Neural cell (in vitro differentiated cells): ENCODE results near the gene NSDHL. TPM values are rescaled to one million over a fixed set of nuclear protein-coding genes. Genes with fewer than 3 reads are reported as not detected.

Source experiments
- H2AFZ ChIP-seq: fragments of 200-600, 300-800 bp; sonication (generic), shearing (Covaris generic); 2 replicates; pipeline ENCODE4 v1.6.0; 2014; ENCODE audit warnings: low read depth, mild to moderate bottlenecking, antibody characterized with exemption, low read length, moderate library complexity
- H3F3A ChIP-seq: fragments of 200-600 bp; shearing (Covaris generic); 2 replicates; pipeline ENCODE4 v1.6.1; 2016; ENCODE audit warnings: mild to moderate bottlenecking, moderate library complexity, mixed read lengths, antibody characterized with exemption, low read length; ENCODE audit not compliant: insufficient read depth, poor library complexity, severe bottlenecking
- H3K27ac ChIP-seq: fragments of 200-600, 300-800 bp; sonication (generic), shearing (Covaris generic); 2 replicates; pipeline ENCODE4 v1.5.1; 2014; ENCODE audit warnings: mild to moderate bottlenecking, low read length, moderate library complexity
- H3K27me3 ChIP-seq: fragments of 300-800, 200-600 bp; sonication (generic), shearing (Covaris generic); 2 replicates; pipeline ENCODE4 v1.6.0; 2014; ENCODE audit warnings: mild to moderate bottlenecking, low read depth, low read length, moderate library complexity; ENCODE audit not compliant: insufficient read depth
- H3K36me3 ChIP-seq: fragments of 300-800, 200-600 bp; sonication (generic), shearing (Covaris generic); 2 replicates; pipeline ENCODE4 v1.5.1; 2014; ENCODE audit warnings: mild to moderate bottlenecking, antibody characterized with exemption, low read length, moderate library complexity; ENCODE audit not compliant: insufficient read depth
- H3K4me2 ChIP-seq: fragments of 300-800, 200-600 bp; sonication (generic), shearing (Covaris generic); 2 replicates; pipeline ENCODE4 v1.6.0; 2014; ENCODE audit warnings: mild to moderate bottlenecking, low read length
- H3K4me3 ChIP-seq: fragments of 300-800, 200-600 bp; sonication (generic), shearing (Covaris generic); 2 replicates; pipeline ENCODE4 v1.5.1; 2014; ENCODE audit warnings: mild to moderate bottlenecking, low read length, moderate library complexity
- H3K79me2 ChIP-seq: fragments of 200-600 bp; shearing (Covaris generic); replicated peaks from 2 replicates; pipeline ENCODE4 v1.6.0; 2014; ENCODE audit warnings: mild to moderate bottlenecking, low read length, moderate library complexity; ENCODE audit not compliant: insufficient read depth
- H3K9ac ChIP-seq: fragments of 300-800, 200-600 bp; sonication (generic), shearing (Covaris generic); 2 replicates; pipeline ENCODE4 v1.6.1; 2016; ENCODE audit warnings: mild to moderate bottlenecking, low read length, mixed read lengths
- H3K9me2 ChIP-seq: fragments of 200-600 bp; shearing (Covaris generic); 2 replicates; pipeline ENCODE4 v1.6.1; 2016; ENCODE audit warnings: mild to moderate bottlenecking, low read length, mixed read lengths; ENCODE audit not compliant: insufficient read depth
- H3K9me3 ChIP-seq: fragments of 200-600, 300-800 bp; sonication (generic), shearing (Covaris generic); 2 replicates; pipeline ENCODE4 v1.6.1; 2016; ENCODE audit warnings: mild to moderate bottlenecking, mixed run types, low read length, moderate library complexity, mixed read lengths
- H4K20me1 ChIP-seq: fragments of 200-600 bp; shearing (Covaris generic); 2 replicates; pipeline ENCODE4 v1.6.1; 2016; ENCODE audit warnings: mild to moderate bottlenecking, mixed run types; ENCODE audit not compliant: insufficient read depth
- CTCF ChIP-seq: fragments of 450-650 bp; IDR thresholded peaks from 2 replicates; pipeline ENCODE4 v1.5.1; 2014; ENCODE audit warnings: antibody characterized with exemption, mild to moderate bottlenecking, moderate library complexity; ENCODE audit not compliant: poor library complexity, severe bottlenecking
- EP300 ChIP-seq: fragments of 450-650 bp; conservative IDR thresholded peaks from 2 replicates; pipeline ENCODE4 v1.6.1; 2014; ENCODE audit warnings: antibody characterized with exemption, mild to moderate bottlenecking, moderate library complexity; ENCODE audit not compliant: poor library complexity, severe bottlenecking
- EZH2 ChIP-seq: fragments of 200-600, 300-800 bp; shearing (Covaris generic), sonication (generic); IDR thresholded peaks from 2 replicates; pipeline ENCODE4 v1.6.1; 2014; ENCODE audit warnings: antibody characterized with exemption, low read length, borderline replicate concordance, mild to moderate bottlenecking; ENCODE audit not compliant: insufficient read depth, poor library complexity, severe bottlenecking
- MXI1 ChIP-seq: fragments of 450-650 bp; conservative IDR thresholded peaks from 2 replicates; pipeline ENCODE4 v1.6.1; 2014; ENCODE audit warnings: antibody characterized with exemption, mild to moderate bottlenecking; ENCODE audit not compliant: poor library complexity, severe bottlenecking
- POLR2AphosphoS5 ChIP-seq: IDR thresholded peaks from 2 replicates; pipeline ENCODE4 v1.6.1; 2012
- RAD21 ChIP-seq: fragments of 450-650 bp; conservative IDR thresholded peaks from 2 replicates; pipeline ENCODE4 v1.6.1; 2014; ENCODE audit warnings: antibody characterized with exemption, mild to moderate bottlenecking, moderate library complexity
- REST ChIP-seq: IDR thresholded peaks from 2 replicates; pipeline ENCODE4 v1.6.1; 2012; ENCODE audit warnings: borderline replicate concordance
- SMC3 ChIP-seq: fragments of 450-650 bp; conservative IDR thresholded peaks from 2 replicates; pipeline ENCODE4 v1.6.1; 2014; ENCODE audit warnings: antibody characterized with exemption, mild to moderate bottlenecking, moderate library complexity; ENCODE audit not compliant: poor library complexity
- TAF1 ChIP-seq: IDR thresholded peaks from 2 replicates; pipeline ENCODE4 v1.6.1; 2012; ENCODE audit warnings: low read depth
- polyA plus RNA-seq: library from polyadenylated mRNA; depleted of rRNA; stranded (reverse); fragments of >200 nt; gene quantifications from 2 replicates; pipeline ENCODE4 v1.2.3, GENCODE V29; 2014

Gene NSDHL
- polyA plus RNA-seq, 1 donor from 2014 or later, result 18.4 TPM

GRCh38 chrX:152824841-152825374 is 6.0 kb upstream of the NSDHL start:
- no peak overlapping the region for H3K4me2 ChIP-seq
- peaks cover 3% of the 10 kb centered on the region for H3K79me2 ChIP-seq
- no peaks in the 10 kb centered on the region for H4K20me1 ChIP-seq
- H3K27ac ChIP-seq, result no peak overlapping the region
- no peaks in the 10 kb centered on the region for H3K27me3 ChIP-seq
- H3K9me2 ChIP-seq, result no peaks in the 10 kb centered on the region
- H3K9ac ChIP-seq, result no peak overlapping the region
- H2AFZ ChIP-seq, result no peak overlapping the region
- TF ChIP-seq RAD21, result no peak
- no peak for TF ChIP-seq TAF1
- no peak for TF ChIP-seq POLR2AphosphoS5
- no peak for TF ChIP-seq MXI1
- no peak overlapping the region for H3K4me3 ChIP-seq
- no peaks in the 10 kb centered on the region for H3F3A ChIP-seq
- no peaks in the 10 kb centered on the region for H3K36me3 ChIP-seq
- no peaks in the 10 kb centered on the region for H3K9me3 ChIP-seq

- H3K4me3 ChIP-seq, result peak overlapping the region; percentile 76
- H4K20me1 ChIP-seq, result no peaks in the 10 kb centered on the region
- H3K27me3 ChIP-seq, result no peaks in the 10 kb centered on the region
- H3K27ac ChIP-seq, result peak overlapping the region; percentile 64
- peak overlapping the region; percentile 67 for H3K9ac ChIP-seq
- H3K4me2 ChIP-seq, result peak overlapping the region; percentile 35
- peaks cover 28% of the 10 kb centered on the region for H3K79me2 ChIP-seq
- no peaks in the 10 kb centered on the region for H3K9me2 ChIP-seq
- H3K9me3 ChIP-seq, result no peaks in the 10 kb centered on the region
- no peaks in the 10 kb centered on the region for H3K36me3 ChIP-seq
- no peaks in the 10 kb centered on the region for H3F3A ChIP-seq
- TF ChIP-seq MXI1, result no peak
- no peak for TF ChIP-seq TAF1
- no peak for TF ChIP-seq CTCF
- TF ChIP-seq POLR2AphosphoS5, result no peak
- TF ChIP-seq RAD21, result no peak
- TF ChIP-seq REST, result no peak
- no peak for TF ChIP-seq EZH2
- no peak for TF ChIP-seq EP300
- no peak for TF ChIP-seq SMC3
- no peak overlapping the region for H2AFZ ChIP-seq
Observed at GRCh38 chrX:152831391-152831790, 528 bp downstream of the NSDHL start.
